Stimulated activated CD8-positive, alpha-beta memory T cell treated with anti-CD3 and anti-CD28 coated beads, Interleukin-15, amount 100 ng/mL, for 48 hours (primary cell): Measurements from ENCODE around the gene IFNL1.
"Not testable (repeated sequence)": the region's sequence is repeated elsewhere in the genome, so short reads cannot be mapped to it uniquely, and the experiment has no call there.

Experiments used
- DNase-seq, 2 donors: peaks; one replicate each; pipeline ENCODE4 v3.0.0-alpha.2; 2020; ENCODE audit warnings: low read depth in 2 of 2

Gene IFNL1

GRCh38 chr19:39296055-39296645 lies at the start of gene IFNL1:
TSS of gene IFNL1 (plus strand) at chr19:39296407. CDS start at chr19:39296422, 15 bp downstream.
- no peak for DNase-seq

GRCh38 chr19:39246951-39247669 lies 49.1 kb upstream of the IFNL1 start:
- peak in 1 of 2 donors; percentile 21 for DNase-seq

- no peak for DNase-seq
Observed at GRCh38 chr19:39247701-39248664, 48.2 kb upstream of the IFNL1 start.

GRCh38 chr19:39248806-39249205 lies 47.4 kb upstream of the IFNL1 start, which contains the start of gene IFNL4:
TSS of gene IFNL4 (minus strand) at chr19:39248856.
- DNase-seq: no peak

GRCh38 chr19:39251081-39251480 lies 45.1 kb upstream of the IFNL1 start:
- DNase-seq: no peak

- DNase-seq: no peak
Observed at GRCh38 chr19:39251846-39252245, 44.4 kb upstream of the IFNL1 start.

- no peak for DNase-seq
Observed at GRCh38 chr19:39252458-39252857, 43.7 kb upstream of the IFNL1 start.

- DNase-seq: no peak
Observed at GRCh38 chr19:39253374-39254149, 42.6 kb upstream of the IFNL1 start.

- DNase-seq: no peak
Observed at GRCh38 chr19:39254531-39255345, 41.5 kb upstream of the IFNL1 start.

GRCh38 chr19:39257227-39257626 lies 39.0 kb upstream of the IFNL1 start:
- no peak for DNase-seq

GRCh38 chr19:39261704-39262103 lies 34.5 kb upstream of the IFNL1 start:
- no peak for DNase-seq

GRCh38 chr19:39262496-39262895 lies 33.7 kb upstream of the IFNL1 start:
- no peak for DNase-seq

GRCh38 chr19:39263912-39264305 lies 32.3 kb upstream of the IFNL1 start:
- DNase-seq: no peak

GRCh38 chr19:39264306-39265290 lies 31.6 kb upstream of the IFNL1 start:
- no peak for DNase-seq

GRCh38 chr19:39265321-39265916 lies 30.8 kb upstream of the IFNL1 start:
- no peak for DNase-seq

GRCh38 chr19:39268085-39268484 lies 28.1 kb upstream of the IFNL1 start, which contains the start of gene IFNL2:
TSS of gene IFNL2 (plus strand) at chr19:39268396. CDS start at chr19:39268569, 173 bp downstream.
- DNase-seq: not testable (repeated sequence)

- DNase-seq: not testable (repeated sequence)
Observed at GRCh38 chr19:39268531-39269223, 27.5 kb upstream of the IFNL1 start.

GRCh38 chr19:39269369-39269768 lies 26.8 kb upstream of the IFNL1 start:
- not testable (repeated sequence) for DNase-seq
